K562 (cell line): Measurements from ENCODE around the gene EFNA5. TPM values are rescaled to one million over a fixed set of nuclear protein-coding genes. Genes with fewer than 3 reads are reported as not detected.

Source experiments
- ATAC-seq: fragments of 200-7000 bp; cut with Tn5 transposase; 3 replicates; pipeline ENCODE4 v1.9.1; 2020; ENCODE audit warnings: moderate library complexity
- BruUV-seq: library from RNA; stranded (reverse); fragments of 400-500 nt; replicated peaks from 2 replicates; lab custom pipeline; 2021; lab: Mats Ljungman, UMichigan
- CTCF ChIA-PET: fragments of 300-600 bp; formaldehyde crosslinking; extraction: SDS; loops from one replicate; lab custom pipeline; 2021; ENCODE audit warnings: low intra/inter-chr PET ratio; lab: Yijun Ruan, JAX
- POLR2A ChIA-PET: fragments of 300-600, 350-650 bp; sonication (Branson Sonifier 250); formaldehyde crosslinking; extraction: SDS; loops from one replicate; lab custom pipeline; 2021; ENCODE audit warnings: antibody characterized with exemption, inconsistent platforms; lab: Yijun Ruan, JAX
- DNase-seq, 4 experiments: peaks; one replicate each; pipeline versions ENCODE4 v3.0.0 to v3.0.0-alpha.2; 2011 to 2018; ENCODE audit warnings: low spot score in 3 of 4, mixed read lengths in 3 of 4; ENCODE audit errors: extremely low read depth in 1 of 4
- FAIRE-seq: peaks from 2 replicates; lab custom pipeline; 2011; peaks lifted over from hg19 to GRCh38; lab: Jason Lieb, UNC
- H2AFZ ChIP-seq: 2 replicates; pipeline ENCODE4 v1.6.0; 2011; ENCODE audit warnings: low read depth, low read length, control low read depth, inconsistent platforms
- H3K27ac ChIP-seq: fragments of 200-600 bp; 3 replicates; pipeline ENCODE4 v1.8.0; 2011; ENCODE audit warnings: low read depth, mild to moderate bottlenecking, control low read depth, inconsistent platforms, low read length, moderate library complexity, mixed read lengths; ENCODE audit errors: extremely low read depth
- H3K27me3 ChIP-seq, 2 experiments: fragments of 300-600 bp in 1 of 2; 2 replicates in 1 of 2; 3 replicates in 1 of 2; pipeline versions ENCODE4 v1.6.0 to v1.8.0; 2011; ENCODE audit warnings: inconsistent platforms in 2 of 2, low read length in 2 of 2, mild to moderate bottlenecking in 1 of 2, mixed read lengths in 1 of 2, moderate library complexity in 1 of 2; ENCODE audit not compliant: control insufficient read depth in 2 of 2, insufficient read depth in 2 of 2
- H3K36me3 ChIP-seq: fragments of 300-600 bp; 3 replicates; pipeline ENCODE4 v1.8.0; 2011; ENCODE audit warnings: mild to moderate bottlenecking, low read length, inconsistent platforms; ENCODE audit not compliant: control insufficient read depth, insufficient read depth
- H3K4me1 ChIP-seq, 2 experiments: fragments of 200-600 bp in 1 of 2; replicated peaks in 1 of 2; 2 replicates in 1 of 2; 3 replicates in 1 of 2; pipeline versions ENCODE4 v1.5.1 to v1.8.0; 2011; ENCODE audit warnings: inconsistent platforms in 2 of 2, low read length in 2 of 2, mild to moderate bottlenecking in 1 of 2, mixed read lengths in 1 of 2, moderate library complexity in 1 of 2; ENCODE audit not compliant: control insufficient read depth in 2 of 2, insufficient read depth in 2 of 2
- H3K4me2 ChIP-seq: 2 replicates; pipeline ENCODE4 v1.6.1; 2011; ENCODE audit warnings: low read length, control low read depth, inconsistent platforms, mixed read lengths; ENCODE audit not compliant: insufficient read depth
- H3K4me3 ChIP-seq: fragments of 200-600 bp; sonication (generic), shearing (Covaris generic); 2 replicates; pipeline ENCODE4 v1.5.1; 2016; ENCODE audit warnings: control low read depth, inconsistent platforms
- H3K79me2 ChIP-seq: fragments of 200-600 bp; 3 replicates; pipeline ENCODE4 v1.8.0; 2011; ENCODE audit warnings: low read length, inconsistent platforms; ENCODE audit not compliant: control insufficient read depth, insufficient read depth
- H3K9ac ChIP-seq, 2 experiments: 2 replicates each; pipeline versions ENCODE4 v1.6.0 to v1.6.1; 2011; ENCODE audit warnings: low read depth in 2 of 2, low read length in 2 of 2, control low read depth in 1 of 2, inconsistent platforms in 1 of 2, mild to moderate bottlenecking in 1 of 2, mixed read lengths in 1 of 2; ENCODE audit not compliant: insufficient read depth in 1 of 2
- H3K9me1 ChIP-seq: one replicate; pipeline ENCODE4 v1.6.0; 2011; ENCODE audit warnings: inconsistent platforms, mild to moderate bottlenecking, low read length, moderate library complexity; ENCODE audit not compliant: control insufficient read depth, insufficient read depth
- H3K9me3 ChIP-seq: replicated peaks from 2 replicates; pipeline ENCODE4 v1.5.1; 2011; ENCODE audit warnings: low read depth, low read length, inconsistent platforms; ENCODE audit not compliant: control insufficient read depth, insufficient read depth
- H4K20me1 ChIP-seq: replicated peaks from 2 replicates; pipeline ENCODE4 v1.6.1; 2011; ENCODE audit warnings: low read length, inconsistent platforms, mixed read lengths; ENCODE audit not compliant: control insufficient read depth, insufficient read depth
- CCAR2 ChIP-seq: fragments of 200-400 bp; formaldehyde crosslinking; IDR thresholded peaks from 2 replicates; pipeline ENCODE4 v1.6.1; 2017; ENCODE audit warnings: mild to moderate bottlenecking, low read depth, low read length
- FOXK1 ChIP-seq: sonication (generic); formaldehyde crosslinking; IDR thresholded peaks from 2 replicates; pipeline ENCODE4 v1.8.0; 2022; ENCODE audit warnings: missing genetic modification reagents, mild to moderate bottlenecking, borderline replicate concordance
- GMEB1 ChIP-seq: fragments of 250-450 bp; sonication (Bioruptor Pico); IDR thresholded peaks from 2 replicates; pipeline ENCODE4 v1.4.0; 2020; ENCODE audit warnings: mild to moderate bottlenecking
- GTF2E2 ChIP-seq: fragments of 200-800 bp; sonication (Bioruptor generic); IDR thresholded peaks from 2 replicates; pipeline ENCODE4 v1.6.1; 2016; ENCODE audit warnings: missing genetic modification characterization, missing compliant biosample characterization
- HMGN3 ChIP-seq: IDR thresholded peaks from 2 replicates; pipeline ENCODE4 v1.6.1; 2011; ENCODE audit warnings: borderline replicate concordance, low read depth, mild to moderate bottlenecking, mixed read lengths, low read length; ENCODE audit not compliant: insufficient read length; ENCODE audit errors: extremely low read depth
- KDM2B ChIP-seq: fragments of 250-450 bp; sonication (Bioruptor Pico); IDR thresholded peaks from 2 replicates; pipeline ENCODE4 v1.8.0; 2021; ENCODE audit warnings: mild to moderate bottlenecking, moderate library complexity
- PHF8 ChIP-seq: fragments of 200-600 bp; sonication (generic); IDR thresholded peaks from 2 replicates; pipeline ENCODE4 v1.6.1; 2012; ENCODE audit warnings: mixed run types, mild to moderate bottlenecking, inconsistent platforms, low read length, moderate library complexity, borderline replicate concordance
- RAD21 ChIP-seq, 2 experiments: fragments of 250-450 bp in 1 of 2; fragments of 450-650 bp in 1 of 2; sonication (Bioruptor Pico) in 1 of 2; formaldehyde crosslinking in 1 of 2; IDR thresholded peaks in 1 of 2; conservative IDR thresholded peaks in 1 of 2; 2 replicates each; pipeline versions ENCODE4 v1.4.0 to v1.8.0; 2020 to 2022; ENCODE audit warnings: mild to moderate bottlenecking in 2 of 2, moderate library complexity in 1 of 2
- RBM25 ChIP-seq: fragments of 200-400 bp; formaldehyde crosslinking; IDR thresholded peaks from 2 replicates; pipeline ENCODE4 v1.6.1; 2018; ENCODE audit warnings: low read length, low read depth, moderate library complexity; ENCODE audit not compliant: severe bottlenecking
- RERE ChIP-seq: sonication (generic); formaldehyde crosslinking; IDR thresholded peaks from 2 replicates; pipeline ENCODE4 v1.8.0; 2023; ENCODE audit warnings: missing genetic modification reagents, mild to moderate bottlenecking, borderline replicate concordance
- SRSF7 ChIP-seq: fragments of 200-400 bp; formaldehyde crosslinking; optimal IDR thresholded peaks from 2 replicates; pipeline ENCODE3; 2017; ENCODE audit warnings: mild to moderate bottlenecking, low read depth, low read length
- TEAD1 ChIP-seq, 2 experiments: fragments of 450-650 bp in 1 of 2; sonication (generic) in 1 of 2; formaldehyde crosslinking; IDR thresholded peaks; 2 replicates each; pipeline versions ENCODE4 v1.4.0 to v1.8.0; 2020 to 2022; ENCODE audit warnings: mild to moderate bottlenecking in 2 of 2, missing genetic modification reagents in 1 of 2
- TSC22D4 ChIP-seq: fragments of 450-650 bp; IDR thresholded peaks from 2 replicates; pipeline ENCODE4 v1.6.1; 2016; ENCODE audit warnings: missing genetic modification characterization, missing biosample characterization, control low read depth
- ZNF445 ChIP-seq: fragments of 250-450 bp; sonication (Bioruptor Pico); IDR thresholded peaks from 2 replicates; pipeline ENCODE4 v1.4.0; 2020; ENCODE audit warnings: low read depth, mild to moderate bottlenecking, moderate library complexity
- ZNF589 ChIP-seq: fragments of 200-800 bp; sonication (Bioruptor generic); IDR thresholded peaks from 2 replicates; pipeline ENCODE4 v1.6.1; 2016; ENCODE audit warnings: low read depth, missing genetic modification characterization, missing compliant biosample characterization
- WGBS: fragments of 100-300 bp; shearing (Covaris generic); methylation state at CpG from one replicate; pipeline ENCODE4 v1.1.6; 2016; ENCODE audit warnings: low coverage, mixed read lengths; ENCODE audit not compliant: insufficient coverage; ENCODE audit errors: missing lambda C conversion rate; 5-methylcytosine and 5-hydroxymethylcytosine counted together
- in situ Hi-C: fragments of 300-500 bp; cut with MboI; formaldehyde crosslinking; loops from 4 replicates; pipeline ENCODE4 v1.15.0; 2018; ENCODE audit warnings: inconsistent platforms, mixed read lengths
- intact Hi-C: fragments of 100-400 bp; cut with micrococcal nuclease; formaldehyde crosslinking; loops from 2 replicates; pipeline ENCODE4 v1.14.2; 2022
- polyA plus RNA-seq, 8 experiments: library from polyadenylated mRNA; depleted of rRNA in 4 of 8; stranded (reverse) in 5 of 8; unstranded in 3 of 8; fragments of >200 nt; fragmentation: Nextera tagmentation in 2 of 8; fragmentation: Illumina TruSeq in 1 of 8; extraction: Ambion mirVana in 2 of 8; extraction: Trizol in 1 of 8; gene quantifications; 2 replicates each; pipeline versions ENCODE4 v1.2.1 to v1.2.3, GENCODE V29; 2011 to 2014; ENCODE audit warnings: inconsistent platforms in 1 of 8, missing spikeins in 1 of 8
- total RNA-seq, 7 experiments: library from RNA; depleted of rRNA in 6 of 7; stranded (reverse); fragments of >200 nt in 6 of 7; fragmentation: Illumina TruSeq in 2 of 7; extraction: Trizol in 2 of 7; gene quantifications; 2 replicates each; pipeline versions ENCODE4 v1.2.1 to v1.2.3, GENCODE V29; 2011 to 2021; ENCODE audit warnings: low replicate concordance in 1 of 7

Gene EFNA5
- total and polyA plus RNA-seq, 9 of the 15 experiments (the other 6 are each of a cell fraction or from before 2014, with no cell fraction given) = 0.20 TPM; not detected in 8

- no peak for TF ChIP-seq RAD21 (CRISPR knock-in tag; conservative IDR thresholded peaks at IDR 0.05 in 1 of 2, IDR thresholded peaks at IDR 0.05 in 1 of 2)
- TF ChIP-seq GMEB1 = no peak
- TF ChIP-seq TSC22D4 (tag) = no peak
These were observed 330.1 kb downstream of the EFNA5 start (continued) for GRCh38 chr5:107340631-107341030.

DNA sequence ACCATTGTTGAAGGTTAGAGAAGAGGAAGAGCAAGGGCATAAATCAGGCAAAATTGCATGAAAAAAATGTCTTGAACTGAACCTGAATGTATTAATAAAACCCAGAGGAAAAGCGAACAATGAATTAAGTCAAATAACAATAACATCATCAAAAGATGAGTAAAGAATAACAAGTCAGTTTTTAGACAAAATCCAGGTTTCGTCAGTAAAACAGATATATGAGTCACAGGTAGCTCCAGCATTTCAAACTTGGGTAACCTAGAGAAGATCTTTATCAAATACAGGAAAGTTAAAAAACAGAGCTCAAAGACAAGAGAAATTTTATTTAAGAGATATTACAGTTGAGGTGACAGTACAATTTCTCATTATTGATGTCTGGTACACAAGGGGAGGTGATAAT, 332.4 kb downstream of the EFNA5 start:
- in situ Hi-C loops (no loop called here), intact Hi-C loops (no loop called here)
- no peaks in the 10 kb centered on the region for H3K4me1 ChIP-seq
- no peak overlapping the region for H3K9ac ChIP-seq
- ATAC-seq (no peak), FAIRE-seq (no peak), DNase-seq (no peak)
- WGBS = 3% methylated on average over 2 of the region's 2 CpGs
- no peak overlapping the region for H3K27ac ChIP-seq
- ChIA-PET POLR2A (no interaction called here), CTCF (no interaction called here)
- BruUV-seq = no TSS peak
- H3K27me3 ChIP-seq = no peaks in the 10 kb centered on the region
- H3K4me3 ChIP-seq = no peak overlapping the region
- H3K4me2 ChIP-seq = no peak overlapping the region
- H3K36me3 ChIP-seq = no peaks in the 10 kb centered on the region
- 0 out of 2 replicates have a peak, but pooled peaks cover 4% of the 10 kb centered on the region for H3K9me3 ChIP-seq
- H4K20me1 ChIP-seq = no peaks in the 10 kb centered on the region
- H2AFZ ChIP-seq = no peak overlapping the region
- no peaks in the 10 kb centered on the region for H3K9me1 ChIP-seq
- H3K79me2 ChIP-seq = no peaks in the 10 kb centered on the region
- no peak for TF ChIP-seq SRSF7
- no peak for TF ChIP-seq ZNF589 (CRISPR knock-in tag)
- no peak for TF ChIP-seq GTF2E2 (tag)
- TF ChIP-seq FOXK1 (CRISPR knock-in tag) = no peak
- TF ChIP-seq RBM25 = no peak
- TF ChIP-seq PHF8 = no peak
- TF ChIP-seq HMGN3 = no peak
- TF ChIP-seq RERE (CRISPR knock-in tag) = no peak
- no peak for TF ChIP-seq TEAD1 (CRISPR knock-in tag; IDR thresholded peaks at IDR 0.05)
- no peak for TF ChIP-seq ZNF445 (CRISPR knock-in tag)
- no peak for TF ChIP-seq KDM2B (CRISPR knock-in tag)
- TF ChIP-seq CCAR2 = no peak
